Muscle of back (tissue), 11 donors: ENCODE results near the gene CTNNBL1. TPM values are rescaled to one million over a fixed set of nuclear protein-coding genes. Genes with fewer than 3 reads are reported as not detected.

Source experiments
- DNase-seq, 3 donors: peaks; one replicate each; pipeline versions ENCODE4 v3.0.0 to v3.0.0-alpha.2; 2013
- polyA plus RNA-seq, 10 donors: library from polyadenylated mRNA; unstranded; fragments of 120-200 nt; gene quantifications; one replicate each; pipeline ENCODE4 v1.2.1, GENCODE V29; 2013; ENCODE audit not compliant: insufficient read length in 10 of 10

Gene CTNNBL1
- polyA plus RNA-seq, 10 donors: 24.6 to 48.9 (median 30.3) TPM

- no peak for DNase-seq
Measured at GRCh38 chr20:37899105-37900045, 205.5 kb downstream of the CTNNBL1 start.

- peak in 1 of 3 donors; percentile 39 for DNase-seq
Measured at GRCh38 chr20:37901240-37901639, 207.4 kb downstream of the CTNNBL1 start.

GRCh38 chr20:37901654-37902503 is 208.0 kb downstream of the CTNNBL1 start:
- peak in 1 of 3 donors; percentile 52 for DNase-seq

- no peak for DNase-seq
Measured at GRCh38 chr20:37902504-37903313, 208.9 kb downstream of the CTNNBL1 start, which contains the start of gene VSTM2L. TSS of gene VSTM2L (plus strand) at chr20:37903127. CDS start at chr20:37903351, 224 bp downstream.

GRCh38 chr20:37903317-37904007 is 209.6 kb downstream of the CTNNBL1 start:
- no peak for DNase-seq

GRCh38 chr20:37904008-37904642 is 210.3 kb downstream of the CTNNBL1 start:
- no peak for DNase-seq

- DNase-seq: no peak
Measured at GRCh38 chr20:37904845-37905373, 211.1 kb downstream of the CTNNBL1 start.

GRCh38 chr20:37905671-37906613 is 212.1 kb downstream of the CTNNBL1 start:
- DNase-seq: no peak

GRCh38 chr20:37907330-37907676 is 213.5 kb downstream of the CTNNBL1 start:
- no peak for DNase-seq

GRCh38 chr20:37907677-37908401 is 214.0 kb downstream of the CTNNBL1 start:
- peak in 1 of 3 donors; percentile 59 for DNase-seq

GRCh38 chr20:37911261-37911660 is 217.4 kb downstream of the CTNNBL1 start:
- no peak for DNase-seq

- peak; percentile 74 to 95 (median 86) for DNase-seq
Measured at GRCh38 chr20:37911838-37912281, 218.0 kb downstream of the CTNNBL1 start.

- no peak for DNase-seq
Measured at GRCh38 chr20:37912874-37913273, 219.0 kb downstream of the CTNNBL1 start.

- DNase-seq: peak in 1 of 3 donors; percentile 71
Measured at GRCh38 chr20:37913567-37914366, 219.9 kb downstream of the CTNNBL1 start.

- no peak for DNase-seq
Measured at GRCh38 chr20:37914367-37914671, 220.5 kb downstream of the CTNNBL1 start.

GRCh38 chr20:37914672-37915433 is 221.0 kb downstream of the CTNNBL1 start:
- peak in 1 of 3 donors; percentile 73 for DNase-seq

- DNase-seq: no peak
Measured at GRCh38 chr20:37915434-37915787, 221.6 kb downstream of the CTNNBL1 start.
